ENCODE results near the gene B3GAT1.

B3GAT1 gene

GRCh38 chr11:134372536-134372935 lies 39.5 kb downstream of the B3GAT1 start:
- DNase-seq (ENCODE audit: low read depth in 2 of 2) = no peak

- DNase-seq (ENCODE audit: low read depth in 2 of 2) = no peak
Observed at GRCh38 chr11:134371436-134372185, 40.4 kb downstream of the B3GAT1 start.

- no peak for DNase-seq (ENCODE audit: low read depth in 2 of 2)
Observed at GRCh38 chr11:134370526-134371435, 41.3 kb downstream of the B3GAT1 start.

GRCh38 chr11:134369656-134370525 lies 42.2 kb downstream of the B3GAT1 start:
- DNase-seq (ENCODE audit: low read depth in 2 of 2) = no peak

- DNase-seq (ENCODE audit: low read depth in 2 of 2) = no peak
Observed at GRCh38 chr11:134367781-134368180, 44.3 kb downstream of the B3GAT1 start.

GRCh38 chr11:134366254-134366653 lies 45.8 kb downstream of the B3GAT1 start:
- DNase-seq (ENCODE audit: low read depth in 2 of 2) = no peak

GRCh38 chr11:134365011-134365925 lies 46.8 kb downstream of the B3GAT1 start:
- DNase-seq (ENCODE audit: low read depth in 2 of 2) = no peak

GRCh38 chr11:134364261-134364660 lies 47.8 kb downstream of the B3GAT1 start:
- DNase-seq (ENCODE audit: low read depth in 2 of 2) = no peak

GRCh38 chr11:134363592-134363991 lies 48.5 kb downstream of the B3GAT1 start:
- DNase-seq (ENCODE audit: low read depth in 2 of 2) = no peak

- DNase-seq (ENCODE audit: low read depth in 2 of 2) = no peak
Observed at GRCh38 chr11:134363161-134363560, 48.9 kb downstream of the B3GAT1 start.

GRCh38 chr11:134362192-134362901 lies 49.7 kb downstream of the B3GAT1 start:
- DNase-seq (ENCODE audit: low read depth in 2 of 2) = no peak

GRCh38 chr11:134361661-134362060 lies 50.4 kb downstream of the B3GAT1 start:
- DNase-seq (ENCODE audit: low read depth in 2 of 2) = no peak

- DNase-seq (ENCODE audit: low read depth in 2 of 2) = peak; percentile 26 to 49
Observed at GRCh38 chr11:134360050-134360835, 51.8 kb downstream of the B3GAT1 start.

- DNase-seq (ENCODE audit: low read depth in 2 of 2) = no peak
Observed at GRCh38 chr11:134359646-134360045, 52.4 kb downstream of the B3GAT1 start.

GRCh38 chr11:134358856-134359490 lies 53.1 kb downstream of the B3GAT1 start:
- no peak for DNase-seq (ENCODE audit: low read depth in 2 of 2)

- no peak for DNase-seq (ENCODE audit: low read depth in 2 of 2)
Observed at GRCh38 chr11:134358165-134358855, 53.7 kb downstream of the B3GAT1 start.

- DNase-seq (ENCODE audit: low read depth in 2 of 2) = no peak
Observed at GRCh38 chr11:134357545-134357839, 54.5 kb downstream of the B3GAT1 start.
